Measurements from ENCODE around the gene PDK3. TPM values are rescaled to one million over a fixed set of nuclear protein-coding genes. Genes with fewer than 3 reads are reported as not detected.

The PDK3 gene
- total RNA-seq, 1 experiment from 2014 or later: 47.3 TPM

- no peak overlapping the region for H3K56ac ChIP-seq (ENCODE audit: insufficient read length, low read depth, low read length)
- no peak overlapping the region for H3K27ac ChIP-seq (ENCODE audit: insufficient read length, low read depth, low read length)
- Mint-ChIP-seq H3K9me3 (peaks cover 5 to 7% of the 10 kb centered on the region in 2 experiments; a peak in 3 of 5 replicates), H3K4me3 (no peak overlapping the region), H3K27ac (no peak overlapping the region), H3K4me1 (peaks cover 15 to 20% of the 10 kb centered on the region in 2 experiments), H3K36me3 (ENCODE audit: insufficient read depth in 1 of 3, low read depth in 3 of 3) (peaks cover 0 to 1% (median 0%) of the 10 kb centered on the region in 3 experiments; a peak in 2 of 7 replicates), H3K27me3 (ENCODE audit: low read depth) (no peaks in the 10 kb centered on the region)
- H2BK20ac ChIP-seq (ENCODE audit: low read depth, low read length, poor library complexity, severe bottlenecking): no peak overlapping the region
- H2AK5ac ChIP-seq (ENCODE audit: insufficient read length, low read length): no peak overlapping the region
- H3T11ph ChIP-seq (ENCODE audit: low read length): no peak overlapping the region
- H3K23ac ChIP-seq (ENCODE audit: insufficient read length, low read depth, low read length): no peak overlapping the region
- no peaks in the 10 kb centered on the region for H4K20me1 ChIP-seq (ENCODE audit: control insufficient read depth, insufficient read depth, insufficient read length)
- H3K4me1 ChIP-seq (ENCODE audit: insufficient read depth, low read length): no peaks in the 10 kb centered on the region
- no peak overlapping the region for H2BK15ac ChIP-seq (ENCODE audit: low read depth, low read length)
- peak overlapping the region; percentile 5 for H3K18ac ChIP-seq (ENCODE audit: insufficient read length, low read depth, low read length)
- H2BK12ac ChIP-seq (ENCODE audit: insufficient read length, low read depth, low read length): no peak overlapping the region
- no peak for DNase-seq
- no peaks in the 10 kb centered on the region for H3K79me2 ChIP-seq (ENCODE audit: insufficient read depth, low read length)
- no peaks in the 10 kb centered on the region for H3K23me2 ChIP-seq (ENCODE audit: insufficient read length, low read depth, low read length, poor library complexity, severe bottlenecking)
- no peaks in the 10 kb centered on the region for H3K79me1 ChIP-seq (ENCODE audit: insufficient read depth, low read depth, low read length, poor library complexity, severe bottlenecking)
- no peak overlapping the region; the same call in 1 of the 2 replicates for H3K14ac ChIP-seq (ENCODE audit: insufficient read depth, low read length)
- H4K5ac ChIP-seq (ENCODE audit: insufficient read length, low read depth, low read length): no peak overlapping the region
- H2BK5ac ChIP-seq (ENCODE audit: insufficient read length, low read length): no peak overlapping the region
- H3K4ac ChIP-seq (ENCODE audit: low read depth, low read length): no peak overlapping the region
- TF ChIP-seq CTCF (conservative IDR thresholded peaks at IDR 0.05): no peak
- H2BK120ac ChIP-seq (ENCODE audit: low read depth, low read length, poor library complexity, severe bottlenecking): no peak overlapping the region
- peak overlapping the region; percentile 1 for H2AFZ ChIP-seq (ENCODE audit: low read length)
- no CpG with 5 or more reads among the region's 2 CpGs for WGBS (ENCODE audit: extremely low coverage, insufficient read length, low lambda C conversion rate)
- H3K4me2 ChIP-seq (ENCODE audit: insufficient read depth, insufficient read length, low read length): no peak overlapping the region
- no peak overlapping the region for H3K9ac ChIP-seq (ENCODE audit: extremely low read depth, insufficient read length, low read length)
- H3K9me3 ChIP-seq (ENCODE audit: control insufficient read depth, low read depth, low read length): no peaks in the 10 kb centered on the region
- H4K8ac ChIP-seq (replicated peaks; ENCODE audit: insufficient read length, low read depth, low read length): no peak overlapping the region
- H3K27me3 ChIP-seq (ENCODE audit: insufficient read depth, low read length): no peaks in the 10 kb centered on the region
- H4K91ac ChIP-seq (ENCODE audit: insufficient read length, low read depth, low read length): no peak overlapping the region
Observed at GRCh38 chrX:24426340-24426913, 38.7 kb upstream of the PDK3 start.

Measured in H9 (cell line).